ENCODE results near the gene LRPPRC. TPM values are rescaled to one million over a fixed set of nuclear protein-coding genes. Genes with fewer than 3 reads are reported as not detected.

LRPPRC gene
- polyA plus RNA-seq, 1 donor = 77.8 TPM

DNA sequence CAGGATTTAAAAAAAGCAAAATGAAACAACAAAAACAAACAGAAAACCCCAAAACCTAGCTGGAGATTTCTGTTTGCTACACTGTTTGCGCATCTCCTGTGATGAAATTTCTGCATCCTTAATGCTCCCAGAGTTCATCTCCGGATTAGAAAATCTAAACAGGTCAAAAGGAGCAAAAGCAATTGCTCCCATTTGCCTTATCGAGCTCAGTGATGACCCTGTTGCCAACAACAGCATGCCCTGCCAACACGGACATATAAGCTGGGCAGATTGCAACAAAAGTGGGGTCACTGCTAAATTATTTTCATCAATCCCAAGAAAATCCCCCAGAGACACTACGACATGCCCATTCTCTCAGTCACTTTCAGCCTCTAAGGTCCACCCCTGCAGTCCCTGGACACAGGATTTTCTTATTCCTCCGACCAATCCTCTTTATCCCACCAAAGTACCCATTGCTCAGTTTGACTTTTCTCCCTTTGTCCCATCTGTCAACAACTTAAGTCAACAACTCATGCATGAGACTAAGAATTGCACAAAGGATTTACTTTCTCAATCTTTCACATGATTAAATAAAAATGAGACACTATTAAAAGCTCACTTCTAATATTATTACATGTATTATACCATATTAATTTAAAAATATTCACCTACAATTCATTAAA, 89.2 kb downstream of the LRPPRC start:
- no peak for DNase-seq

DNA sequence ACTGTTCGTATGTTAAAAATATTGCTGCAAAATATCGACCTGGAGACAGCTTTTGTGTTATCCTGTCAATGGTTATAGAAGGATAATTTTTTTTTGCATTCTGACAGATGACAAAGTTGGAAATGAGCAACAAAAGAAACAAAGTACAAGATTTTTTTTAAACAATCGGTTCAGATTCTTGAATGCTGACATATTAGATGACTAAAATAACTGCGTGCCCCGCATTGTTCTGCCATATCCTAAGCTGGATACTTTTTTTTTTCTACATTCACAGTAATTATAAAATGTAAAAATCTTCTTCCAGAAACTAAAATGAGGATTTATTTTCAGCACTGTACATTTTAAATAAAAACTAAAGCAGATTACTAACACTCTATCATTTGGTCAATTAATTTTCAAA, 89.9 kb downstream of the LRPPRC start:
- no peak for DNase-seq

GRCh38 chr2:43905371-43905803, 90.4 kb downstream of the LRPPRC start:
- no peak for DNase-seq

DNA sequence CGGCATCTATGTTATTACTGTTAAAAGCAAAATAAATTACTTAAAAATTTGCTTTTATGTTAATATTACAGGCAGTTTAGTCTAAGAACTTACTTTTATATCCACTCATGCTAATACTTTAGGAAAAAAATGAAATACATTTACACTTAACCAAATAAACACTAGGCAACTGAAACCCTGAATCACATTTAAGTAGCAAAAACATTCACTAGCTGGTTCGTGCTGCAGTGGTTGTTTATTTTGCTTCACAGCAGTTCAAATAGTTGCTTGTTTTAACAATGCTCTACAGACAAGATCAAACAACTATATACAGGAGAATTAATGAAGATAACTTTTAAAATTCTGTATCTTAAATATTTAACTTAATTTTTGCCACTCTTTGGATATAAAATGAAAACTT, 96.2 kb downstream of the LRPPRC start:
- DNase-seq = no peak

DNA sequence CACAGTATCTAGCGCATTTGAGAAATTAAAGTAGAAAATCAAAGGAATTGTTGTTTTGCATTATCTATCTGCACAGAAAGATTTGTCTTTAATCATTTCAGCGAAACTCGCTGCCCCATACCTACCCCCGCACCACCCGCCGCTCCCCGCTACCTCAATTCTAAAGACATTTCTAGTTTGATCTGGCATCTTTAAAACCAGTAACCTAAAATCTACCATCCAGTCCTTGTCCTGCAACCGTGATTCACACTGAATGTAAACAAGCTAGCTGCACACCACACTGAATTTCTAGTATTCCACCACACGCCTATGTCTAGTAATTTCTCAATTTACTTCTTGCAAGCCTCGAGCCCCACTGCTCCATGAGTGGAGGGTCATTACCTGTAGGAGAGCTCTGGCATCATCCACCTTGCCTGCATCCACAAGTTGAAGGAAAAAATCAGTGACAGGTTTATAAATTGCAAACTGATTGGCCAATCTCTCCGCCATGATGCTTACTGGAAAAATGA, 96.9 kb downstream of the LRPPRC start:
- DNase-seq = no peak

DNA sequence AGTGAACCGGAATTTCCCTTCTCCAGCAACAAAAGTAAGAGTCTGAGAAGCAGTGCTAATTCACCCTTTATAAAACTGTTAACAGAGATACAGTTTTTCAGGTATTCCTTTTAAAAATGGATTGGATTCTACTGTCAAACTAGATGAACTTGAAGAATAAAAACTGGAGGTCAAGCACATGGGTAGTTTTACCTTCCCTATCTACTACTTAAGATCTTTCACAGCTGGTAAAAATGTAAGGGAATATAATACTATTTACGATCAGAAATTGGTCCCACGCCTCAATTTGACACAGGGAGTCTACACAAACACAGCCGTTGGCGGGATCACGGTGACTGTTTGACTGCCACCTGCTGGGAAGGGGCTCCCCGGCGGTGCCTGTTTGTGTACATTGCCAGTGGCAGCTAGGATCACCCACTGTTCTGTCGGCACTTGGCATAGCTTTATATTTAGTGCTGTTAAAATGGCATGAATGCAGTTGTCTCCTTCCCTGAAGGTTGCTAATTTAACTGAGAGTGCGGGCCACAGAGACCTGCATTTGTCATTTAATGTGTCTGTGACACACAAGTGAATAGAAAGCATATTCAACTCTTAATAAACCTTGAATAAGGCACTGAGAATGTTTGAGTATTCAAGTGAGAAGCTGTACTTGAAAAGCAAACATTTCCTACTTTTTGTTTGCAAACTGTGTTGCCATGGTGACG, 97.5 kb downstream of the LRPPRC start:
- DNase-seq = no peak

DNA sequence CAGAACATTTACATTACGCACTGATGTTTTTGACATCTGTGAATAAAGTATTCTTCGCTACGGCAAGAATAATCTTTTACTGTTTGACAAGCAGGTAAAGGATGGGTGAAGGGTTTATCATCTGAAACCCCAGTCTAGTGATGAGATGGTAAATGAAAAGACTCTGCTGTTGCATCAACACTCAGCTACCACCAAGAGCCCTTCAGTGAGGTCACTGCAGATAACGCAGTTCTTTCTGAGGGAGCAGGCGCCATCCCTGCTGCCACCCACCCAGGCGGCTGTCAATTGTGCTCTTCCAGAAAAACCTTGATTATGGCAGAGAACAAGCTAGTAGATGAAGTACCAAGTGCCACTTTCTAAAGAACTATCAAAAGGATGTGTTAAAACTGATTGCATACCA, 98.3 kb downstream of the LRPPRC start:
- DNase-seq = no peak

DNA sequence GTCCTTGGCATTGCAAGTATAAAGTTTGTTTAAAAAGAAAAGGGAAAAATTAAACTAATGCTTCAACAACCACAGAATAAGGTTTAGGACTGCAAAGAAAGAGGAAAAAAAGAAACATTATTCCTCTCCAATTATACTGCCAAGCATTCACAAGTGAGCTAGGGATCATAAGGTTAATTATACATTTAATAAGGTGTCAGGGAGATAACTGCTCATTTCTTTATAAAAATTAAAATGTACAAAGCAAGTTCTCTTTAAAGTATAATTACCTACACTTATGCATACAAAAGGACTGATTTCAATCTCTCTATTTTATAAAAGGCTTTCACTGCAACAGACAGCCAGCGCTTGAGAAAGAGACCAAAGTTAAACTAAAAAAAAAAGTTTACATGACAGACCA, 98.9 kb downstream of the LRPPRC start:
- no peak for DNase-seq

DNA sequence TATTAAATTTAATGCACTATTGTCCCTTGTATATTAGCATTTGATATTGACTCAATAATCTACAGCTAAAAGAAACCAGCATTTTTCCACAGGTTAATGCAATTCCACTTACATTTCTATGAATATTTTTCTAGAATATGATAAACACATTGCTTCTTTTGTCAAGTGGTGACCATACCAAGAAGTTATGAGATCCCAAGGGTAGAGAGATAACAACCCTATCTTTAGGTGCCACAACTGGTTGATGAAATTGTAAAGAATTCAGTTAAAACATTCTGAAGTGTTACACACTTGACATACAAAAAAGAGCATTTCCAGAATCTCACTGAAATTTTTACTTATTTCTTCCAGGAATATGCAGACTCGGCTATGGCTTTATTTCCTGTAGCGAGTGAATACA, 101.0 kb downstream of the LRPPRC start:
- DNase-seq = no peak

GRCh38 chr2:43890855-43891254, 104.9 kb downstream of the LRPPRC start:
- DNase-seq = no peak

DNA sequence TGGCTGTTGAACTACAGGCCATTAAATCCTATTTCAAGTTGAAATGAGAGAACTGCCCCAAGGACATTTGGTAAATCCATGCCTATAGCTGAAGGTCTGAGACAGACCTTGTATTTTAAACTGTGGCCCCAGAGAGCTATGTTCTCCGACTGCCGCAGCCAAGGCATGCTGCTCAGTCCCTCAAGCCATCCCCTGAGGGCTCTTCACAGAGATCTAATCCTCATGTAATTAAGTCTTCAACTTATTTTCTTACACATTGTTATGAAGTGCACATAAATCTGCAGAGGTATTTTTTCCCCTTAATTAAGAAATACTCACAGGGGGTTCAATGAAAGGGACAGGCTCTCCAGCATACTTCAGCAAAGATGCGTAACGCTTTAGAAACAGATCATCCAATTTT, 106.4 kb downstream of the LRPPRC start:
- no peak for DNase-seq

GRCh38 chr2:43887176-43887575, 108.6 kb downstream of the LRPPRC start:
- DNase-seq = no peak

- no peak for DNase-seq
Observed at GRCh38 chr2:43885132-43885632, 110.6 kb downstream of the LRPPRC start.

- no peak for DNase-seq
Observed at GRCh38 chr2:43884689-43885088, 111.1 kb downstream of the LRPPRC start.

GRCh38 chr2:43882312-43882711, 113.5 kb downstream of the LRPPRC start:
- DNase-seq = no peak

DNA sequence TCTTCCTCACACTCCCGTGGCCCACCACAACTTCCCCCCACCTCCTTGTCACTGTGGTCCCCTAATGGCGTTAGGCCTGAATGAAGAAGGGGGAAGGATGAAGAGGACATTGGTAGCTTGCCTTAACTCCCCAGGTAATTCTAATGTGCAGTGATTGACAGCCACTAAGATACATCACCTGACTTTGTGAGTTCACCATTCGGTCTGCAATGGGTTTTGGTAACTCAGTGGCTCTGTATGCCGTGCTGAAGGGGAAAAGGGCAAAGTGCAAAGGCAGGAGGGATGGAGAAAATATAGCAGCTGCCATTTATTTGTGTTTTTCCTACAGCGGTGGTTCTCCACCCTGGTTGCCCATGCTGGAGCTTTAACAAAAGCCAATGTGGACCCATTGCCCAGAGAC, 114.8 kb downstream of the LRPPRC start:
- DNase-seq = no peak

DNA sequence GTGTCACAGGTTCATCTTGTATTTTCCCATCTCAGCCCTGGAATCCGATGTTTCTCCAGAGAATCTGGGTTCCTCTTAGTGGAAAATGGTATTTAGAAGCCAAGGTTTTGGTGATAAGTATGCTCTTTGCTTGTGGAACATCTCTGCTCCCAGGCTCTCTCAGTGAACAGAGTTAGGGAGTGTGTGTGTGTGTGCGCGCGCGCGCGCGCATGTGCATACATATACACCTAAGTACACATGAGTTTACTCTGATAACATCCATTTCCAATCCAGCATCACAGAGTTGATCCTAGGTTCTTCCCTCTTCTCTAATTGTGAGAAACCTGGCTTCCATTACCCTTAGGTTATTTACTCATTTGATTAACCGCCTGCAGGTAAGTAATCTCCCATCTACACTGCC, 115.3 kb downstream of the LRPPRC start:
- no peak for DNase-seq

- no peak for DNase-seq
Observed at GRCh38 chr2:43879261-43879660, 116.5 kb downstream of the LRPPRC start.

GRCh38 chr2:43877782-43878464, 117.9 kb downstream of the LRPPRC start:
- peak; percentile 12 for DNase-seq

- DNase-seq = no peak
Observed at GRCh38 chr2:43874776-43875451, 120.9 kb downstream of the LRPPRC start.

GRCh38 chr2:43872151-43872550, 123.6 kb downstream of the LRPPRC start:
- no peak for DNase-seq

GRCh38 chr2:43855292-43855691, 140.5 kb downstream of the LRPPRC start:
- no peak for DNase-seq

DNA sequence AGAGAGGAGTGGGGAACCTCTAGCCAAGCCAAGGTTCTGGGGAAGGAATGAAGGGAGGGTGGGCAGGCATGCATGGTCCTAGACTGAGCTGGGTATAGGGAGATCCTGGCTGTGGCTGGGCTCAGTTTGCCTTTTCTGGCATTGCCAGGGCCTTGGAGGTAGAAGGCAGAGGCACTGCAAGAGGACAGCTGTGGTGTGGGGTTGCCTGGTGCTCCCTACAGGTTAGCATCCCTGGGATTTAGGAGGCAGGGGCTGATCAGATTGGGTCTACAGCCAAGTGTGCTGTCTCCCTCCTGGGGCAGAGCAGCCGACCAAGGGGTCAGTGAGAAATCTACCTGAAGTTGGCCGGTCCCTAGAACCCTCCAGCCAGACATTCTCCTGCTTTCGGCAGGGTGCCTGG, 141.1 kb downstream of the LRPPRC start:
- no peak for DNase-seq
